GM21423 (cell line): Measurements from ENCODE around the gene DNAJA3.

Source experiments
- ATAC-seq: cut with Tn5 transposase; IDR thresholded peaks from one replicate; pipeline ENCODE4 v1.9.1; 2021; ENCODE audit warnings: mild to moderate bottlenecking, moderate library complexity; ENCODE audit not compliant: unreplicated experiment

Gene DNAJA3

DNA sequence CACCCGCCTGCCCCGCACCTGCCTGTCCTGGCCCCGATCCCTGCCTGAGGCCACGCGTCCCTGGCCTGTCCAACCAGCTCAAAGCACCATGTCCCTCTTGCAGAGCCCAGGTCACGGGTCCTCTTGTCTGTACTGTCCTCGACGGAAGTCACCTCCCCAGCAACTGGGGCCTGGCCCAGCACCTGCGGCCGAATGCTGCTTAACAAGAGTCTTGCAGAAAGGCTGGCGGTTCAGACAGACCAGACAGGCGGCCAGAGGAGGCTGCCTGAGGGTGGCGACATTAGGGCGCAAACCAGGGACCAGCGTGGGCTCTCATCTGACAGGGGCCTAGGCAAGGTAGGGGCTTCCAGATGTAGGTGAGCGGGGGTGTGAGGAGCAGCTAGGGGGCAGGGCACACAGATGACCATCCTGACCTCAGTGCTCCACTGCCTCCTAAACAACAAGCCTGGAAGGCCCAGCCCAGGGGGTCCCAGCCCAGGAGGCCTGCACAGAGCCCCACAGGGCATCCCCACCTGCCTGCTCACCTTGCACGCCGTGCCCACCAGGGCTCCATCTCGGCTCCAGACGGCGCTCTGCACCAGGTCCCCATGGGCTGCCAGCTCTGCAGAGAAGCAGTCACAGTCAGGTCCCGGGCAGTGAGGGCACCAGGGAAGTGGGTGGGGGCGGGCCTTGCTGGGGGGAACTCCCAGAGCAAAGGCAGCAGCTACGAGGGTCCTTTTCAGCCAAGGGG, 20.5 kb upstream of the DNAJA3 start:
- no peak for ATAC-seq

DNA sequence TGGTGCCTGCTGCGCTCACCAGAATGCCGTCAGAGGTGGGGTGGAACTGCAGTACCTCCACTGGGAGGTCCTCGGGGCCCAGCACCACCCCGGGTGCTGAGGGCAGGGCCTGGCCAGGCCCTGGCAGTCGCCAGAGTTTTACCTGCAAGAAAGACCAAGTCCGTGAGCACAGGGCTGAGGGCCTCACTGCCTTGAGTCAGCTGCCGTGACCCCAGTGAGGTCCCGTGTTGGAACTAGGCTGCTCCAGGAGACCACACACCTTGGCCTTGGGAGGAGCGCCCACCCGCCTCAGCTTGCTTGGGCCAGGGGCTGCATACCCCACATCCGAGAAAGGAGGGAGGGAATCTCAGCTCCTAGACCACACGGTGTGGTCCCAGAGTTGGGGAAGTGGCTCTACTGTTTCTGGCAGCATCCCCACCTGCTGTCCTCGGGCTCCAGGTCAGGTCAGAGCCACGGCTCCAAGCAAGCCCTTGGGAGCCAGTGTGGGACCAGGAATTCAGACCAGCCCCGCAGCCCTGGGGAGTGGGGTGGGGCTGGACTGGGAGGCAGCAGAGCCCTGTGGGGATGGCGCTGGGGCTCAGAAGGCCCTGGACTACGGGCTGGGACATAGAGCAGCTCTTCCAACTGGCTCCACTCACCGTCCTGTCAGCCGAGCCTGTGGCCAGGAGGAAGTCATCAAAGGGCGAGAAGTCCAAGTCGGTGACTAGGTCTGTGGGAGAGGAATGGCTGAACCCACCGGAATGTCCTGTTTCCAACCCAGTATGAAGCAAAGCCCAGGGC, 17.9 kb upstream of the DNAJA3 start:
- no peak for ATAC-seq

DNA sequence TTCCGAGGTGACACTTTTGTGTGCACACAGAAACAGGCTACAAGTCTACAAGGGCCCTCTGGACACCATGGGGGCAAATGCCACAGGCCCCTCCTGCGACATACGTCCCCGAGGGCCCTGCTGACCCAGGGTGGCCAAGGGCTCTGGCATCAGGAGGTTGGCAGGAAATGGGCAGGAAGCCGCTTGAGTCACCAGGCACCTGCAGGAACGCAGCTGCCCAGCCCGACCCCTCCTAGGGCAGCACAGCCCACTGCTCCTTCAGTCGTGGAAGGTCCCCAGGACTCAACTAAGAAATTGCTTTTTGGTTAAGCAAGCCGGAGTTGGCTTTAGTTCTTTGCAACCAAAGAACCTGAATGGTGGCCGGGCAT, 17.4 kb upstream of the DNAJA3 start:
- ATAC-seq: no peak

DNA sequence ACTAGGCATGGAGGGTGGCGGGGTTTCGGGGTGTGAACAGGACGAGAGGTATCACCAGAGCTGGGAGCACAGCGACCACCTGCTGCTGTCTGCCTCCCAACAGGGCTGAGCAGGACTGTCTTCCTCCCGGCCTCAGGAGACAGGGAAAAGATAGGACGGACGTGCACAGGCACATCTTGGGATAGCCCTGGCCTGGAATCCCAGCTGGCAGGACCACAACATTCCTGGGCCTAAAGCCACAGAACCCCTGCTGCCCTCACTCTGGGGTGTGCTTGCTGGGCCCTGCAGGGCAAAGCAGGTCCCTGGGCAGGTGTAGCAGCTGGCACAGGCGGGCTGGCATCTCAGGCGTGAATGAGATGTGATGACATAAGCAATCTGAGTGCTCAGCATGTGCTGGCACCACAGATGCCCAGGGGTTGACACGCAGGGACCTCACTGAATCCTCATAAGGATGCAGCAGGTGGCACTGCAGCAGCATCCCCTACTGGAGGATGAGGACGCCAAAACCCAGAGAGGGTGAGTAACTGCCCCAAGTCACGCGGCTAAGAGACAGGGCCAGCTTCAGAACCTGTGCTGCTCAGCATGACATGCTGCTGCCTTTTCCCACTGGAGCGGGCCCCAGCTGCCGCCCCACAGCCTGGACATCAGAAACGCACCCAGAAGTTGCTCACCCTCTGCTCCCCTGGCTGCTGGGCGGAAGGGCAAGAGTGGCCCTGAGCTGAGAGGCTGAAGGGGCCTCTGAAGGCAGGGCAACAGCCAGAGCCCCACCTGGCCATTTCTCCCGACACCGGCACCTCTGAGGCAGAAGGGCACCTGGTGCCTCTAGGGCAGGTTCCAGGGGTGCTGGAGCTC, 16.4 kb upstream of the DNAJA3 start:
- no peak for ATAC-seq

DNA sequence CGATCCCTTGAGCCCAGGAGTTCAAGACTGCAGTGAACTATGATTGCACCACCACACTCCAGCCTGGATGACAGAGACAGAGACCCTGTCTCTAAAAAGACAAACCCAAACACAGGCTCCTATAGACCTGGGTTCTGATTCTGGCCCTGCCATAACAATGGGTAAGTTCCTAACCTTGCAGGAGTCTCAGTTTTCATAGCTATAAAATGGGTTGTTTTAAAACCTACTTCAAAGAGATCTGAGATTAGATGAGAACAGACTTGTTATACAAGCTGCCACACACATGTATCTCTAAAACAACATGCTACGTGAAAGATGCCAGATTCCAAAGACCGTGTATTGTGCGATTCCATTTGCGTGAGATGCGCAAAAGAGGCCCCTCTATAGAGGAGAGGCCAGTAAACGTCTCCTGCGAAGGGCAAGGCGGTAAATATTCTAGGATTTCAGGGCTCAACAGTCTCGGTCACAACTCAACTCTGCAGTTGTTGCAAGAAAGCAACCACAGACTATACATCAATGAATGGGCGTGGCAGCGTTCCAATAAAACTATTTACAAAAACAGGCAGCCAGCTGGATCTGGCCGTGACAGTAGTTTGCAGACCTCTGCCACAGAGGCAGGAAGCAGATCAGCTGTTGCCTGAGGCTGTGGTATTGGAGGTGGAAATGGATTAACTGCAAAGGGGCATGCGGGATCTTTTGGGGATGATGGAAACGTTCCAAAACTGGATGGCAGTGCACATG, 15.2 kb upstream of the DNAJA3 start:
- ATAC-seq: no peak

DNA sequence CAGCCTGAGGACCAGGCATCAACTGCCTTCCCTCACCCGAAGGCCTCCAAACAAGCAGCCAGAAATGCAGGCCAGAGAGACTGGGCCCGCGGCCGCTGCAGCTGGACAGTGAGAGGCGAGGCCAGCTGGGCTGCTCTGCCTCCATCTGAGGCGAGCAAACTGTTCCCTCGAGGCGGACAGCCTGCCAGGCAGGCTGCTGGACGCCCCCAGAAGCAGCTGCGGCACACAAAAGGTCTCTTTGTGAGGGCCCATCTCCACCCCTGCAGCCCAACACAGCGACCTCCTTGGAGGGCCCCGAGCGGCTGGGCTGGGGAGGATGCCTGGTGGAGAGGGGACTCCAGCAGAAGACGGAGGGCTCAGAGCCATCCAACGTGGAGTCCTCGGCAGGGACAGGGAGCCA, 14.0 kb upstream of the DNAJA3 start:
- no peak for ATAC-seq

DNA sequence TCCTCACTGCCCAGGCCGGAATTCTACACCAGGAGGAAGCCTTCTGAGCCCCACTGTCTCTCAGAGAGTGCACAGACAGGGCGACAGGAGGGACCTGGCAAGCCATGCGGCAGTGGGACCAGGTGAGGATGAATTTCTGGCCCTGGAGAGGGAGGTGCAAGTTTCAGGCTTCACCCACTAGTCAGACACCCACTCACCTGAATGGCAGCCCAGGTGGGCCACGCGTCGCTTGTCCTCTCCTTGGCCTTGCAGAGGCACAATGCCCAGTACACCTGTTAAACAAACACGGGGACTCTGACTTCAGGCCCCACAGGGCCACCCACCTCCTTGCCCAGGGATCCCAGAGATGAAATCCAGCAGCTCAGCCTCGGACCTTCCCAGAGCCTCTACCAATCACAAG, 13.5 kb upstream of the DNAJA3 start:
- ATAC-seq: no peak

DNA sequence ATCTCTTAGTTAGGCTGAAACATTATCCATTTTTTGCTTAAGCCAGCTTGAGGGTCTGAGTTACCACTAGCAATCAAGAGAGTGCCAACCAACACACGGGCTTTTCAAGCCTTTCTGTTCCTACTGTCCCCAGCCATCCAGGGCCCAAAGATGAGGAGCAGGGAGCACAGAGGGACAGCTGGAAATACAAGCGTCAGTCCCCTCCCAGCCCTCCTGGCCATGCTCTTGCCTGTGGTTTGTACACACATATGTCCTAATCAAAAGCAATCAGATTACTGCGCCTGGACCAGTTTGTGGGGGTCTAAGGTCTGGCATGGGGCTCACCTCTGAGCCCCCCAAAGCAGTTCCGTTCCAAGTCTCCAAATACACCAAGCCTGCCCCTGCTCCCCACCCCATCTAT, 12.8 kb upstream of the DNAJA3 start:
- ATAC-seq: no peak

DNA sequence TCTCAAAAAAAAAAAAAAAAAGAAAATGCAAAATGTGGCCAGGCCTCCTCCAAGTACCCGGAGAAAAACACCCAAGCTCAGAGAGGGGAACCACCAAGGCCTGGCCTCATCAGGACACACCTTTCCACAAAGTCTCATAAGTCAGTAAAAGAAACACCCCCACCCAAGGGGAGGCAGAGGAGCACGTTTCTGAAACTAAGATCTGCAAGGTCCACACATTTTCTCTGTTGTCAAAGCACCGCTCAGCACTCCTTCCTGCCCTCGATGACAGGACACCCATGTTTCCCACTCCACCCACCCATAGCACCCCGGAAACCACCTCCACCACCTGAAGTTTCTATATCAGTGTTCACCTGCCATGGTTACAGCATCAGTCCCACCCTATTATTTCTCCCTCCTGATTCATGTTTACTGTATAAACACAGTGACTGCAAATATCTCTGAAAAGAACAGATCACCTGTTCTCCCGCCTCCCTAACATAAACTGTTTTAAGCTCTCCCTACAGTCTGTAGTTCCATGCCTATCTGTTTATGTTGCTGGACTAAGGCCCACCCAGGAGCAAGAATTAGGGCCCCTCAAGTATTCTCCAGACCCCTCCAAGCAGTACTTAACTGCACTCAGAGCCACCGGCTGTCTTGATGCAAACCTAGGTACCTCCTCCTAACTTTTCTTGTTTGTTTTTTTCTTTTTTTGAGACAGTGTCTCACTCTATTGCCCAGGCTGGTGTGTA, 11.3 kb upstream of the DNAJA3 start:
- peak; percentile 57 for ATAC-seq

DNA sequence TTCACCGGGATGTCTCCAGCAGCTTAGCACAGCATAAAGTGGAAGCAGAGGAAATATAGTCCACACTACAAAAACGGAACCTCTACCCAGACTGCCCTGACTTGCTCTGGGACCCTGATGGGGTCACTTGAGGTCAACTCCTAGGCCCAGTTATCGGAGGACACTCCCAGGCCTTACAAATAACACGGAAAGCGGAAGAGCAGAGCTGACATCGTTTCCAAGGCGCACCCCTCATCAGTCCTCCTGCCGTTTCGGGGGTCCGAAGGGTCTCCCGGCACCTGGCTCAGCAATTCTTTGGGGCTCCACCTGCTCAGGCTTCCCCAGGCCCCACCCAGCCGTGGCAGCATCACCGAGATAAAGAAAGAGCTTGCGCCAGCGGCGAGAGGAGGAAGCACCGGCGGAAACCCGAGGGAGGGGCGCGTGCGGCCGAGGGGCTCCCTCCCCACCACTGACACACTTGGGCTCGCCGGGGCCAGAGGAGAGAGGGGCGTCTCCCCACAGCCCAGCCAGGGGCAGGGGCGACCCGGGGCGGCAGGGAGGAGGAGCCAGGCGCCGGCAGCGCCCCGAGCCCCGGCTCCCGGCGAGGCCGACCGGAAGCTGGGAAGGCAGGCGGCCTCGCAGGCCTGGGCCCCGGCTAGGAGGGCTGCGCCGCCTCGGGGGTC, 10.0 kb upstream of the DNAJA3 start:
- ATAC-seq: peak; percentile 11

DNA sequence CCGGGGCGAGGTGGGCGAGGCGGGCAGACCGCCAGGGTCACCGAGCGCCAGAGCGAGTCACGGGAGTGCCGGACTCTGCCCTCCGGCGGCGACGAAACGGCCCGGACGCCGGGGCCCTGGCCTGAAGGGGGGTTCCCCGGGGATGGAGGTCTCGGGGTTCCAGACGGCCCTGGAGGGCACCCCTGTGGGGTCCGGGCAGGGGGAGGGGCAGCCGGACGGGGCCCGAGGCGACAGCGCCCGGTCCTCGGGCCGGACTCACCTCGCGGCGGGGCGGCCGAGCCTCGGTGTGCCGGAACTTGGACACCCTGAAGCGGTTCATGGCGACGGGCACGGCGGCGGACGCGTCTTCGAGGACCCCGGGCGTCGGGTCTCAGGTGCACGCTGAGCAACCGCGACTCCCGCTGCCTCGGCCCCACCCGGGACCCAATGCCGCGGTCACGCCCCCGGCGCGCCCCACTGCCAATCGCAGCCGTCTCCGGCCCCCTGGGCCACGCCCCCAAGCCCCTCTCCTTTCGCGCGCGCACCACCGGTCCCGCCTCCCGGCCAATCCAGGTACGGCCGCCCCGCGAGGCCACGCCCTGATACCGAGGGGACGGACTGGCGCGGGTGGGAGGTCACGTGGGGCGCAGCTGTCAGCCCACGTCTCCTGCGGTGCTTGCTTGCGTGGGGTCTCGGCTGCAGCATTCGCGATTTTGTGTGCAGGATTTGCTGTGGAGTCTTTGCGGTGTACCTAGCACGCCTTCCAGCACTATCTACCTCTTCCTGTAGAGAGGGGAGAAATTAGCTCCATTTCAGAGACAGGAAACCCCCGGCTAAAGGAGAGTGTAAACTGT, 9.3 kb upstream of the DNAJA3 start, which contains the start of gene CORO7:
Gene CORO7, minus strand, starts transcription at position 397 of the 833 bp plus-strand sequence. Its CDS starts 78 bp downstream, at position 319.
- ATAC-seq: peak; percentile 68

DNA sequence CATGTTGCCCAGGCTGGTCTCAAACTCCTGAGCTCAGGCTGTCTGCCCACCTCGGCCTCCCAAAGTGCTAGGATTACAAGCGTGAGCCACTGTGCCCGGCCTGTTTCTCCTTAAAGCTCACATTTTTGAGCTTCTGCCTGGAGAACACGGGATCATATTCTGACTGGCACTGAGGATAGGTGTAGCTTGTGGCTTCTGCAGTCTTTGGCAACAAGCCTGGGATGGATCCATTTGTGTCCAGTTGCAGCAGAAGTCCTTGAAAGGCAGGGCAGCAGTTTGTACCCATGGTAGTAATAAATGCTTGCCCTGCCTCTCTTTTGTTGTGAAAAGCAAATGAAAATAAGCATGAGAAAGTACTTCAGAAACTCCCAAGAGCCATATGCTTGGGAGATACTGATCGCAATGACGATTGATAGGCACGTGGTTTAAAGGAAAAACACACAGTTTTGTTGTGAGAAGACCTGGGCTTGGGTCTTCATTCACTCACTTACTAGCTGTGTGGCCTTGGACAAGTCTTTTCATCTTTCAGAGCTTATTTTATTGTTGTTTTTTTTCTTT, 6.2 kb upstream of the DNAJA3 start:
- no peak for ATAC-seq

DNA sequence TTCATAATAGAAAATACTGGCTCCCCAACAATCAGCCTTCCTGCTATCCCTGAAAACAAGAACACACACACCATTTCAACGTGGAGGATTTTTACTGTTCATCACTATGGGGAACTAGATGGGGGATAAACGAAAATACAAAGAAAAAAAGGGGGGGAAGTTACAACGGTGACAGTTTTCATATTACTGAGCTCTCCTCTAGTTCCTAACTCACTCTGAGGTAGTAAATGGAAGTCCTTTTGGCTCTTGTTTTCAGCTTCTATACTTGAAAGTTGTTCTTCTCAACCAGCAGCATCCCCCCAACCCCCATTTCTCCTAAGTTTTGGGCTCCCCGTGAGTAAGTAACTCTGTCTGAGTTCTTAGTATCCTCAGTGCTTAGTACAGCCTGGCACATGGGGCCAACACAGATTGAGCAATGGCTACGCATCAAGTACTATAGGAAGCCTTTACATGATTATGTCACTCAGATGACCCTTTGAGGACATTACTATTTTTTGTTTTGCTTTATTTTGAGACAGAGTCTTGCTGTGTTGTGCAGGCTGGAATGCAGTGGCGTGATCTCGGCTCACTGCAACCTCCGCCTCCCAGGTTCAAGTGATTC, 5.1 kb upstream of the DNAJA3 start:
- ATAC-seq: no peak

DNA sequence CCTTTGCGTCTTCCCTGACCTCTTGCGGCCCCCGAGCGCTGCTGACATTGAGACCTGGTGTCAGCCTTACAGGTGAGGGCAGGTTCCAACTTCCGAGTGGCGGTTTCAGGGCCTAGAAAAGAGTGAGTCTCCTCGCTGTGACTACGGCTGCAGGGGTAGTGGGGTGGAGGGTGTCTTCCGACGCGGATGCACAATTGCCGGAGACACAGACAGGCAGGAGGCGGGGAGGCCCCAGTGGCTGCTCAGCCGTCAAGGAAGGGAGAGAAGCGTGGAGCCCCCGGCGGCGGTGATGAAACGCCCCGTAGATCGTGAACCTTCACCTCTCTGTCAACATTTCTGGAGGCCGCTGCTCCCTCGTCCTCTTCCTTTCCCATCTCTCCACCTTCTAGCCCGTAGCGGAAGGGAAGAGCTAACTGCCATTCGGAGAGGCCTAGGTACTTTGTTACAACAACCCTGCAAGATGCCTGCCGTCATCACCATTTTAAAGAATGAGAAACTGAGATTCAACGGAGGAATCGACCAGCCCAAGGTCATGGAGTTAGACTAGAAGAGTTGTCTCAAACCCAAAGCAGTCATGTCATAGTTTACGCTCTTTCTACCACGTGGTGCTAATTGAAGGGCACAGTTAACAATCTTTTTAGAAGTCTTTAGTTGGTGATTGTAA, 485 bp downstream of the DNAJA3 start:
- peak; percentile 13 for ATAC-seq

DNA sequence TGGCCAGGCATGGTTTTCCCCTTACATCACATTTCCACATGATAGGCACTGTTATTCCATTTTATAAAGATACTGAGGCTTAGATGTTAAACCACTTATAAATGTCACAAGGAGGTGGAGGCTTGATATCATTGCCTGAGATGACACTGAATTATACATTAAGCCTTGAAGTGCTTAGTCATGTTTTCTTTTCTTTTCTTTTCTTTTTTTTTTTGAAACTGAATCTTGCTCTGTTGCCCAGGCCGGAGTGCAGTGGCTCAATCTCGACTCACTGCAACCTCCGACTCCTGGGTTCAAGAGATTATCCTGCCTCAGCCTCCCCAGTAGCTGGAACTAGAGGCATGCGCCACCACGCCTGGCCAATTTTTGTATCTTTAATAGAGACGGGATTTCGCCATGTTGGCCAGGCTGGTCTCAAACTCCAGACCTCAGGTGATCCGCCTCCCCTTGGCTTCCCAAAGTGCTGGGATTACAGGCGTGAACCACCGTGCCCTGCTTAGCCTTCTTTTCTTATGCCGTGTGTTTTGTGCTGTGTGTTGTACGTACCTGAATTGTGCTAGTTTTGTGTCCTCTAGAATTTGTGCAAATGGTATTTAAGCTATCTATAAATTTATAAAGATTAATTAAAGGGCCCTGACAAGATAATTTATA, 1.2 kb downstream of the DNAJA3 start:
- ATAC-seq: no peak

DNA sequence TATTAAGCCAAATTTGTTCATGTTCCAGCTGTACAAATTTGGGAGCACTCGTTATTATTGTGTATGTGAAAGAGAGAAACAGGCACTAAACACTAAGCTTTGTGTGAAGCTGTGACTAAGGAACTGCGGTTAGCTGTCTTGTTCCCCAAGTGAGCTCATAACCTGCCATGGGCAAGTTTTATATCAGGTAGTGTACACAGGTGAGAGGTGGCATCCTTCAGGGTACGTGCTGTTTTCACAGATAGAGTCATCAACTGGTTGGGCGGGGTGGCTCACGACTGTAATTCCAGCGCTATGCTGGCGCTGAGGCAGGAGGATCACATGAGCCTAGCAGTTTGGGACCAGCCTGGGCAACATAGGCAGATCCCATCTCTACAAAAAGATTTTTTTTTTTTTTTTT, 2.8 kb downstream of the DNAJA3 start:
- ATAC-seq: no peak

DNA sequence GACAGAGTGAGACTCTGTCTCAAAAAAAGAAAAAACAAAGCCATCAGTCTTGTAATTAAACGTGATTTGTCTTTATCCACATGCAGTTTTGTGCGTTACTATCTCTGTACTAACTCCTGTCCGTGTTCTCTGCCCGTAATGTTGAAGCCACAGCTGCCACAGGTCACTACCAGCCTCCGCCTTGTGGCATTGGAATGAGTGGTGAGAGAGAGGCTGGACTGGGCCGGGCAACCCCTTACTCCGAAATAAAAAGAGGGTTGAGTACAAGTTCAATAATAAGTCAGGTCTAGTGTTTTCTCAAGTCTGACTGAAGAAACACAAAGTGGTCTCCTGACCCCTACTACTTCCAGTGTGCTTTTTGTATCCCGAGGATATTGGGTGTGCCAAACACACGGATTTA, 5.4 kb downstream of the DNAJA3 start:
- ATAC-seq: no peak
